Neural crest cell (in vitro differentiated cells): ENCODE results near the gene ITPR3. TPM values are rescaled to one million over a fixed set of nuclear protein-coding genes. Genes with fewer than 3 reads are reported as not detected.

Source experiments
- DNase-seq: peaks from one replicate; pipeline ENCODE4 v3.0.0; 2021; ENCODE audit warnings: low read depth, mixed read lengths, low spot score
- H3K27ac Mint-ChIP-seq: one replicate; pipeline ENCODE4 v1.8.0; 2021; ENCODE audit warnings: mild to moderate bottlenecking, mixed read lengths; ENCODE audit not compliant: unreplicated experiment
- H3K27me3 Mint-ChIP-seq: 2 replicates; pipeline ENCODE4 v1.8.0; 2021; ENCODE audit warnings: low read depth, mild to moderate bottlenecking, mixed read lengths
- H3K36me3 Mint-ChIP-seq: 2 replicates; pipeline ENCODE4 v1.8.0; 2021; ENCODE audit warnings: low read depth, mild to moderate bottlenecking, mixed read lengths
- H3K4me1 Mint-ChIP-seq: 2 replicates; pipeline ENCODE4 v1.8.0; 2021; ENCODE audit warnings: mixed read lengths
- H3K4me3 Mint-ChIP-seq: one replicate; pipeline ENCODE4 v1.8.0; 2021; ENCODE audit warnings: mild to moderate bottlenecking, mixed read lengths
- H3K9me3 Mint-ChIP-seq: 2 replicates; pipeline ENCODE4 v1.8.0; 2021; ENCODE audit warnings: mixed read lengths
- CTCF ChIP-seq: fragments of 200-600 bp; sonication (generic); conservative IDR thresholded peaks from 2 replicates; pipeline ENCODE4 v1.5.0; 2021; ENCODE audit warnings: antibody characterized with exemption, mild to moderate bottlenecking
- total RNA-seq: library from RNA; stranded (reverse); gene quantifications from 2 replicates; pipeline ENCODE4 v1.2.1, GENCODE V29; 2021

ITPR3 gene
- total RNA-seq, 1 donor from 2014 or later, result 16.0 TPM

GRCh38 chr6:33656844-33657243 lies 35.7 kb downstream of the ITPR3 start:
- Mint-ChIP-seq H3K4me3 (no peak overlapping the region), H3K4me1 (peaks cover 7% of the 10 kb centered on the region), H3K27me3 (no peaks in the 10 kb centered on the region), H3K36me3 (no peaks in the 10 kb centered on the region), H3K27ac (no peak overlapping the region), H3K9me3 (no peaks in the 10 kb centered on the region)
- no peak for TF ChIP-seq CTCF
- DNase-seq, result no peak

GRCh38 chr6:33658982-33659689 lies 38.0 kb downstream of the ITPR3 start:
- Mint-ChIP-seq H3K9me3 (no peaks in the 10 kb centered on the region), H3K36me3 (no peaks in the 10 kb centered on the region), H3K27ac (no peak overlapping the region), H3K4me1 (peaks cover 3% of the 10 kb centered on the region), H3K27me3 (no peaks in the 10 kb centered on the region), H3K4me3 (no peak overlapping the region)
- no peak for DNase-seq
- TF ChIP-seq CTCF, result no peak

GRCh38 chr6:33659986-33660385 lies 38.9 kb downstream of the ITPR3 start:
- H3K9me3 Mint-ChIP-seq, result no peaks in the 10 kb centered on the region
- H3K36me3 Mint-ChIP-seq, result no peaks in the 10 kb centered on the region
- DNase-seq, result no peak
- no peak for TF ChIP-seq CTCF
- peaks cover 3% of the 10 kb centered on the region for H3K4me1 Mint-ChIP-seq
- H3K27me3 Mint-ChIP-seq, result no peaks in the 10 kb centered on the region
- H3K27ac Mint-ChIP-seq, result peak overlapping the region; percentile 12
- no peak overlapping the region for H3K4me3 Mint-ChIP-seq

- Mint-ChIP-seq H3K4me1 (peaks cover 3% of the 10 kb centered on the region), H3K36me3 (no peaks in the 10 kb centered on the region), H3K4me3 (no peak overlapping the region), H3K9me3 (no peaks in the 10 kb centered on the region), H3K27ac (peak overlapping the region; percentile 62), H3K27me3 (no peaks in the 10 kb centered on the region)
- no peak for DNase-seq
- no peak for TF ChIP-seq CTCF
These were observed 40.1 kb downstream of the ITPR3 start for GRCh38 chr6:33661106-33661838.

GRCh38 chr6:33662318-33662717 lies 41.2 kb downstream of the ITPR3 start:
- Mint-ChIP-seq H3K27me3 (no peaks in the 10 kb centered on the region), H3K4me1 (peaks cover 3% of the 10 kb centered on the region), H3K4me3 (no peak overlapping the region), H3K27ac (no peak overlapping the region), H3K9me3 (no peaks in the 10 kb centered on the region), H3K36me3 (no peaks in the 10 kb centered on the region)
- DNase-seq, result no peak
- no peak for TF ChIP-seq CTCF
